Epithelial cell of proximal tubule (primary cell): Measurements from ENCODE around the gene RSPH1. TPM values are rescaled to one million over a fixed set of nuclear protein-coding genes. Genes with fewer than 3 reads are reported as not detected.

Experiments used
- DNase-seq: peaks from one replicate; pipeline ENCODE4 v3.0.0-alpha.2; 2011; ENCODE audit warnings: low read depth
- H3K4me3 ChIP-seq: 2 replicates; pipeline ENCODE4 v1.5.1; 2011; ENCODE audit warnings: low read depth, mild to moderate bottlenecking, low read length
- CTCF ChIP-seq: conservative IDR thresholded peaks from 2 replicates; pipeline ENCODE4 v1.5.1; 2012; ENCODE audit warnings: low read depth, mild to moderate bottlenecking, low read length
- total RNA-seq: library from RNA; depleted of rRNA; stranded (reverse); fragments of >200 nt; gene quantifications from 2 replicates; pipeline ENCODE4 v1.2.3, GENCODE V29; 2015

Gene RSPH1
- total RNA-seq, 1 donor from 2014 or later: 1.8 TPM

- no peak for DNase-seq
- no peak overlapping the region for H3K4me3 ChIP-seq
- TF ChIP-seq CTCF: no peak
Measured at GRCh38 chr21:42521384-42521783, 25.4 kb upstream of the RSPH1 start.

GRCh38 chr21:42520628-42521253 is 24.7 kb upstream of the RSPH1 start:
- H3K4me3 ChIP-seq: no peak overlapping the region
- TF ChIP-seq CTCF: peak; percentile 30
- no peak for DNase-seq

GRCh38 chr21:42518626-42519025 is 22.6 kb upstream of the RSPH1 start:
- DNase-seq: no peak
- TF ChIP-seq CTCF: no peak
- no peak overlapping the region for H3K4me3 ChIP-seq

GRCh38 chr21:42518215-42518614 is 22.2 kb upstream of the RSPH1 start:
- no peak for TF ChIP-seq CTCF
- peak; percentile 47 for DNase-seq
- H3K4me3 ChIP-seq: no peak overlapping the region

- no peak overlapping the region for H3K4me3 ChIP-seq
- no peak for DNase-seq
- TF ChIP-seq CTCF: no peak
Measured at GRCh38 chr21:42515708-42516502, 19.9 kb upstream of the RSPH1 start.

- H3K4me3 ChIP-seq: peak overlapping the region; percentile 80
- DNase-seq: no peak
- no peak for TF ChIP-seq CTCF
Measured at GRCh38 chr21:42514883-42515228, 18.8 kb upstream of the RSPH1 start.
